ENCODE results near the gene NDUFA11. TPM values are rescaled to one million over a fixed set of nuclear protein-coding genes. Genes with fewer than 3 reads are reported as not detected.
"Not testable (repeated sequence)": the region's sequence is repeated elsewhere in the genome, so short reads cannot be mapped to it uniquely, and the experiment has no call there.

The NDUFA11 gene
- total RNA-seq, 4 donors from 2014 or later = 123 to 215 (median 163) TPM

- intact Hi-C loops (cut with DNase I; ENCODE audit: low total_unique reads) = no loop called here
- 73 to 80% methylated on average over 6 of the region's 6 CpGs for WGBS, 2 donors
- DNase-seq (ENCODE audit: low spot score in 2 of 2) = no peak
- no peak for TF ChIP-seq CTCF (IDR thresholded peaks at IDR 0.05)
- TF ChIP-seq POLR2A (IDR thresholded peaks at IDR 0.05) = no peak
- no peak overlapping the region for H3K4me3 ChIP-seq (ENCODE audit: low read depth, poor library complexity, severe bottlenecking)
Measured at GRCh38 chr19:5850189-5850588, 53.4 kb downstream of the NDUFA11 start.

- 71 to 79% methylated on average over 5 of the region's 5 CpGs for WGBS, 2 donors
- H3K4me3 ChIP-seq (ENCODE audit: low read depth, poor library complexity, severe bottlenecking); intact Hi-C loops (cut with DNase I; ENCODE audit: low total_unique reads); DNase-seq (ENCODE audit: low spot score in 2 of 2): not testable (repeated sequence)
Measured at GRCh38 chr19:5848621-5849020, 55.0 kb downstream of the NDUFA11 start.

GRCh38 chr19:5847846-5848245, 55.7 kb downstream of the NDUFA11 start:
- H3K4me3 ChIP-seq (ENCODE audit: low read depth, poor library complexity, severe bottlenecking); DNase-seq (ENCODE audit: low spot score in 2 of 2); intact Hi-C loops (cut with DNase I; ENCODE audit: low total_unique reads): not testable (repeated sequence)
- 81 to 84% methylated on average over 10 of the region's 10 CpGs for WGBS, 2 donors

Other genes starting within 250 kb of the NDUFA11 start
- 10 to 100 TPM; 43.6 to 65.5 (median 54.1) TPM for gene MICOS13, start 223.3 kb downstream of the NDUFA11 start, total RNA-seq
- 10 to 100 TPM; 20.1 to 38.1 (median 24.8) TPM for gene HSD11B1L, start 222.8 kb downstream of the NDUFA11 start, total RNA-seq
- 1,000 to 10,000 TPM; 1,101 to 1,427 (median 1,254) TPM for gene RPL36, start 213.5 kb downstream of the NDUFA11 start, total RNA-seq
- 10 to 100 TPM; 40.9 to 81.7 (median 61.2) TPM for gene LONP1, start 183.6 kb downstream of the NDUFA11 start, total RNA-seq
- not detected for gene CATSPERD, start 183.2 kb downstream of the NDUFA11 start, total RNA-seq
- gene PRR22, start 119.0 kb downstream of the NDUFA11 start, total RNA-seq = 1 to 10 TPM in 1 of 4 donors, under 1 TPM in 3; 0.25 to 1.2 (median 0.62) TPM
- 100 to 1,000 TPM in 1 of 4 donors, 10 to 100 TPM in 3; 36.0 to 107 (median 67.4) TPM for gene DUS3L, start 112.6 kb downstream of the NDUFA11 start, total RNA-seq
- 1 to 10 TPM; 6.5 to 7.9 (median 7.2) TPM for gene NRTN, start 98.7 kb downstream of the NDUFA11 start, total RNA-seq
- gene FUT6, start 64.1 kb downstream of the NDUFA11 start, total RNA-seq = under 1 TPM in 2 of 4 donors, not detected in 2; 0.23 to 0.29 TPM
- gene FUT3, start 52.3 kb downstream of the NDUFA11 start, total RNA-seq = 1 to 10 TPM in 3 of 4 donors, under 1 TPM in 1; 0.76 to 3.8 (median 1.9) TPM
- not detected for gene FUT5, start 33.2 kb downstream of the NDUFA11 start, total RNA-seq
- gene VMAC, start 1.1 kb upstream of the NDUFA11 start, total RNA-seq = 10 to 100 TPM; 10.2 to 15.2 (median 10.8) TPM
- 10 to 100 TPM in 3 of 4 donors, 1 to 10 TPM in 1; 3.5 to 14.5 (median 11.5) TPM for gene CAPS, start 10.5 kb upstream of the NDUFA11 start, total RNA-seq
- 100 to 1,000 TPM in 1 of 4 donors, 10 to 100 TPM in 3; 57.2 to 116 (median 72.0) TPM for gene RANBP3, start 74.3 kb upstream of the NDUFA11 start, total RNA-seq
- 10 to 100 TPM; 19.6 to 28.7 (median 25.8) TPM for gene RFX2, start 206.7 kb upstream of the NDUFA11 start, total RNA-seq
- gene ACSBG2, start 231.9 kb upstream of the NDUFA11 start, total RNA-seq = not detected

Measured in lower leg skin (tissue), 4 donors.